T-cell (primary cell): Measurements from ENCODE around the gene MN1. TPM values are rescaled to one million over a fixed set of nuclear protein-coding genes. Genes with fewer than 3 reads are reported as not detected.

Experiments used
- ATAC-seq, 4 experiments: fragments of 200-7000 bp in 3 of 4; fragments of 150-1000 bp in 1 of 4; cut with Tn5 transposase; replicated peaks in 1 of 4; 1 replicate in 3 of 4; 2 replicates in 1 of 4; pipeline ENCODE4 v1.10.0; 2021; ENCODE audit warnings: moderate library complexity in 3 of 4, mild to moderate bottlenecking in 2 of 4, moderate number of reproducible peaks in 1 of 4
- CTCF ChIA-PET, 2 donors: fragments of 300-600 bp; sonication (Branson Sonifier 250); formaldehyde crosslinking; loops; one replicate each; lab custom pipeline; 2022; ENCODE audit warnings: antibody characterized with exemption in 2 of 2; lab: Charles Lee
- POLR2A ChIA-PET, 2 donors: fragments of 300-600 bp; sonication (Branson Sonifier 250); formaldehyde crosslinking; loops; one replicate each; lab custom pipeline; 2022; ENCODE audit warnings: antibody characterized with exemption in 2 of 2; lab: Charles Lee
- DNase-seq, 35 experiments: peaks; one replicate each; pipeline versions ENCODE4 v3.0.0 to v3.0.0-alpha.2; 2013 to 2023
- H3K27ac ChIP-seq: one replicate; pipeline ENCODE4 v1.5.1; 2013; ENCODE audit warnings: low read length
- H3K27me3 ChIP-seq, 2 experiments: replicated peaks in 1 of 2; 1 replicate in 1 of 2; 2 replicates in 1 of 2; pipeline versions ENCODE4 v1.6.1 to v1.7.0; 2013; ENCODE audit warnings: low read length in 1 of 2, mixed read lengths in 1 of 2; ENCODE audit not compliant: control insufficient read depth in 2 of 2, insufficient read depth in 2 of 2; ENCODE audit errors: extremely low read depth in 1 of 2
- H3K36me3 ChIP-seq, 2 donors: 1 replicate in 1 of 2; 2 replicates in 1 of 2; pipeline versions ENCODE4 v1.6.1 to v1.7.0; 2013; ENCODE audit warnings: low read length in 1 of 2; ENCODE audit not compliant: control insufficient read depth in 2 of 2, insufficient read depth in 1 of 2; ENCODE audit errors: extremely low read depth in 1 of 2
- H3K4me1 ChIP-seq, 2 experiments: 1 replicate in 1 of 2; 2 replicates in 1 of 2; pipeline versions ENCODE4 v1.6.1 to v1.7.0; 2013; ENCODE audit warnings: low read length in 2 of 2, mixed read lengths in 1 of 2; ENCODE audit not compliant: insufficient read depth in 2 of 2, control insufficient read depth in 1 of 2; ENCODE audit errors: extremely low read depth in 1 of 2
- H3K4me3 ChIP-seq, 2 donors: 1 replicate in 1 of 2; 2 replicates in 1 of 2; pipeline versions ENCODE4 v1.5.1 to v1.7.0; 2013; ENCODE audit warnings: mild to moderate bottlenecking in 2 of 2, low read length in 1 of 2, moderate library complexity in 1 of 2; ENCODE audit not compliant: control insufficient read depth in 1 of 2; ENCODE audit errors: extremely low read depth in 1 of 2
- H3K9me3 ChIP-seq: 2 replicates; pipeline ENCODE4 v1.7.0; 2013
- H3K27ac Mint-ChIP-seq, 2 donors: one replicate each; pipeline ENCODE4 v1.8.0; 2020 to 2021; ENCODE audit warnings: mild to moderate bottlenecking in 2 of 2, mixed read lengths in 2 of 2
- H3K27me3 Mint-ChIP-seq, 2 donors: one replicate each; pipeline ENCODE4 v1.8.0; 2021 to 2022; ENCODE audit warnings: mixed read lengths in 2 of 2
- H3K36me3 Mint-ChIP-seq: one replicate; pipeline ENCODE4 v1.8.0; 2021; ENCODE audit warnings: mixed read lengths
- H3K4me1 Mint-ChIP-seq, 3 donors: one replicate each; pipeline ENCODE4 v1.8.0; 2020 to 2022; ENCODE audit warnings: mixed read lengths in 3 of 3, mild to moderate bottlenecking in 1 of 3
- H3K4me3 Mint-ChIP-seq, 3 donors: one replicate each; pipeline ENCODE4 v1.8.0; 2020 to 2022; ENCODE audit warnings: mild to moderate bottlenecking in 3 of 3, mixed read lengths in 3 of 3, moderate library complexity in 3 of 3
- H3K9me3 Mint-ChIP-seq, 3 donors: one replicate each; pipeline ENCODE4 v1.8.0; 2020 to 2022; ENCODE audit warnings: mixed read lengths in 3 of 3
- WGBS: methylation state at CpG from one replicate; pipeline ENCODE4 v1.1.5; 2013; ENCODE audit warnings: missing lambda C conversion rate; ENCODE audit not compliant: insufficient coverage; 5-methylcytosine and 5-hydroxymethylcytosine counted together
- total RNA-seq, 35 experiments: library from RNA in 6 of 35; stranded (reverse) in 6 of 35; fragments of 120-200 nt in 1 of 35; gene quantifications; one replicate each; pipeline versions ENCODE4 v1.2.1 to v1.2.4 and lab custom pipeline; 2013 to 2026

MN1 gene
- total RNA-seq, 5 donors from 2014 or later (not counting 1 experiment from before 2014, with no cell fraction given): 0.22 to 0.43 (median 0.32) TPM

- ChIA-PET POLR2A (no interaction called here), CTCF (no interaction called here)
- Mint-ChIP-seq H3K9me3 (peaks cover 0 to 4% (median 0%) of the 10 kb centered on the region in 3 donors), H3K27ac (no peak overlapping the region), H3K27me3 (peaks cover 20 to 27% of the 10 kb centered on the region in 2 donors), H3K4me1 (no peaks in the 10 kb centered on the region), H3K36me3 (no peaks in the 10 kb centered on the region), H3K4me3 (no peak overlapping the region)
- Histone ChIP-seq H3K4me1 (no peaks in the 10 kb centered on the region), H3K9me3 (no peaks in the 10 kb centered on the region), H3K4me3 (no peak overlapping the region), H3K36me3 (no peaks in the 10 kb centered on the region), H3K27me3 (peaks cover 0 to 28% of the 10 kb centered on the region in 2 experiments), H3K27ac (no peak overlapping the region)
- 95% methylated on average over 4 of the region's 10 CpGs for WGBS
- DNase-seq (peak in 1 of 35 experiments; percentile 23), ATAC-seq (no peak)
Measured at GRCh38 chr22:27718186-27719035, 83.1 kb downstream of the MN1 start.

GRCh38 chr22:27717094-27717493 is 84.5 kb downstream of the MN1 start:
- H3K4me1 ChIP-seq: no peaks in the 10 kb centered on the region
- no peak overlapping the region for H3K4me3 Mint-ChIP-seq
- H3K4me1 Mint-ChIP-seq: no peaks in the 10 kb centered on the region
- ChIA-PET CTCF (no interaction called here), POLR2A (no interaction called here)
- H3K27ac ChIP-seq: no peak overlapping the region
- H3K36me3 Mint-ChIP-seq: no peaks in the 10 kb centered on the region
- H3K27ac Mint-ChIP-seq: no peak overlapping the region
- no peaks in the 10 kb centered on the region for H3K9me3 ChIP-seq
- ATAC-seq (no peak), DNase-seq (no peak)
- peaks cover 0 to 4% (median 0%) of the 10 kb centered on the region in 3 donors for H3K9me3 Mint-ChIP-seq
- peaks cover 26 to 28% of the 10 kb centered on the region in 2 donors for H3K27me3 Mint-ChIP-seq
- no peak overlapping the region for H3K4me3 ChIP-seq
- H3K36me3 ChIP-seq: no peaks in the 10 kb centered on the region
- 69% methylated on average over 7 of the region's 9 CpGs for WGBS
- H3K27me3 ChIP-seq: peaks cover 0 to 28% of the 10 kb centered on the region in 2 experiments

GRCh38 chr22:27716074-27716473 is 85.5 kb downstream of the MN1 start:
- POLR2A ChIA-PET: no interaction called here
- no peaks in the 10 kb centered on the region for H3K36me3 Mint-ChIP-seq
- no peak overlapping the region for H3K4me3 ChIP-seq
- H3K9me3 ChIP-seq: no peaks in the 10 kb centered on the region
- H3K4me1 ChIP-seq: no peaks in the 10 kb centered on the region
- CTCF ChIA-PET: no interaction called here
- no peaks in the 10 kb centered on the region for H3K4me1 Mint-ChIP-seq
- H3K27ac ChIP-seq: no peak overlapping the region
- DNase-seq: no peak
- H3K27me3 ChIP-seq: peaks cover 0 to 36% of the 10 kb centered on the region in 2 experiments
- H3K27me3 Mint-ChIP-seq: peaks cover 31 to 34% of the 10 kb centered on the region in 2 donors
- H3K4me3 Mint-ChIP-seq: no peak overlapping the region
- WGBS: no CpG with 5 or more reads among the region's 1 CpG
- H3K9me3 Mint-ChIP-seq: peaks cover 0 to 4% (median 0%) of the 10 kb centered on the region in 3 donors
- H3K36me3 ChIP-seq: no peaks in the 10 kb centered on the region
- no peak overlapping the region for H3K27ac Mint-ChIP-seq
- no peak for ATAC-seq

- Mint-ChIP-seq H3K4me1 (no peaks in the 10 kb centered on the region), H3K4me3 (no peak overlapping the region), H3K27ac (no peak overlapping the region), H3K36me3 (no peaks in the 10 kb centered on the region), H3K9me3 (peaks cover 0 to 4% (median 0%) of the 10 kb centered on the region in 3 donors), H3K27me3 (peaks cover 40 to 44% of the 10 kb centered on the region in 2 donors)
- WGBS: 65% methylated on average over 4 of the region's 10 CpGs
- POLR2A ChIA-PET: no interaction called here
- Histone ChIP-seq H3K4me1 (no peaks in the 10 kb centered on the region), H3K27me3 (peaks cover 0 to 45% of the 10 kb centered on the region in 2 experiments), H3K27ac (no peak overlapping the region), H3K9me3 (no peaks in the 10 kb centered on the region), H3K36me3 (no peaks in the 10 kb centered on the region), H3K4me3 (no peak overlapping the region)
- CTCF ChIA-PET: no interaction called here
- no peak for ATAC-seq
- DNase-seq: no peak
Measured at GRCh38 chr22:27715106-27715505, 86.5 kb downstream of the MN1 start.

- peaks cover 43 to 52% of the 10 kb centered on the region in 2 donors for H3K27me3 Mint-ChIP-seq
- H3K36me3 Mint-ChIP-seq: no peaks in the 10 kb centered on the region
- ATAC-seq (no peak), DNase-seq (no peak)
- H3K27ac ChIP-seq: no peak overlapping the region
- no peaks in the 10 kb centered on the region for H3K36me3 ChIP-seq
- no peak overlapping the region for H3K4me3 Mint-ChIP-seq
- no peaks in the 10 kb centered on the region for H3K4me1 Mint-ChIP-seq
- no CpG with 5 or more reads among the region's 6 CpGs for WGBS
- ChIA-PET POLR2A (no interaction called here), CTCF (interaction anchor here in 1 of 2 donors (0.6 kb wide), 1 partner anchor 1648 kb away, joined by 3 read pairs; no protein-coding TSS in a partner anchor)
- H3K27ac Mint-ChIP-seq: no peak overlapping the region
- H3K4me3 ChIP-seq: no peak overlapping the region
- H3K27me3 ChIP-seq: peaks cover 0 to 42% of the 10 kb centered on the region in 2 experiments
- no peaks in the 10 kb centered on the region for H3K4me1 ChIP-seq
- H3K9me3 ChIP-seq: no peaks in the 10 kb centered on the region
- H3K9me3 Mint-ChIP-seq: peaks cover 0 to 4% (median 0%) of the 10 kb centered on the region in 3 donors
Measured at GRCh38 chr22:27714068-27714467, 87.5 kb downstream of the MN1 start.

GRCh38 chr22:27713461-27713860 is 88.1 kb downstream of the MN1 start:
- 68% methylated on average over 3 of the region's 4 CpGs for WGBS
- H3K9me3 Mint-ChIP-seq: peaks cover 0 to 4% (median 0%) of the 10 kb centered on the region in 3 donors
- Histone ChIP-seq H3K9me3 (no peaks in the 10 kb centered on the region), H3K4me3 (no peak overlapping the region), H3K4me1 (no peaks in the 10 kb centered on the region), H3K27ac (no peak overlapping the region), H3K27me3 (peaks cover 0 to 39% of the 10 kb centered on the region in 2 experiments), H3K36me3 (no peaks in the 10 kb centered on the region)
- no peaks in the 10 kb centered on the region for H3K4me1 Mint-ChIP-seq
- H3K36me3 Mint-ChIP-seq: no peaks in the 10 kb centered on the region
- CTCF ChIA-PET: interaction anchor here in 1 of 2 donors (0.6 kb wide), 1 partner anchor 1648 kb away, joined by 3 read pairs; no protein-coding TSS in a partner anchor
- ATAC-seq (no peak), DNase-seq (no peak)
- H3K27ac Mint-ChIP-seq: no peak overlapping the region
- POLR2A ChIA-PET: no interaction called here
- peaks cover 39 to 49% of the 10 kb centered on the region in 2 donors for H3K27me3 Mint-ChIP-seq
- H3K4me3 Mint-ChIP-seq: no peak overlapping the region
